Activated T-cell treated with anti-CD3 and anti-CD28 coated beads, Interleukin-2, amount 50 U/mL, for 72 hours (primary cell): ENCODE data around the gene EPHX1. TPM values are rescaled to one million over a fixed set of nuclear protein-coding genes. Genes with fewer than 3 reads are reported as not detected.
A peak's percentile ranks its signal among the peaks of the same experiment; 100 is the strongest.
"Not testable (repeated sequence)": the region's sequence is repeated elsewhere in the genome, so short reads cannot be mapped to it uniquely, and the experiment has no call there.

Source experiments
- ATAC-seq, 2 donors: fragments of 150-1000 bp; cut with Tn5 transposase; replicated peaks in 1 of 2; 2 replicates each; pipeline ENCODE4 v1.10.0; 2021; ENCODE audit warnings: moderate library complexity in 2 of 2, mild to moderate bottlenecking in 1 of 2
- DNase-seq, 2 donors: peaks; one replicate each; pipeline ENCODE4 v3.0.0; 2021 to 2022; ENCODE audit warnings: mixed read lengths in 1 of 2
- H3K27ac Mint-ChIP-seq: one replicate; pipeline ENCODE4 v1.8.0; 2022; ENCODE audit warnings: mild to moderate bottlenecking, moderate library complexity, mixed read lengths
- H3K27me3 Mint-ChIP-seq: one replicate; pipeline ENCODE4 v1.8.0; 2022; ENCODE audit warnings: low read depth, mixed read lengths
- H3K36me3 Mint-ChIP-seq, 2 donors: one replicate each; pipeline ENCODE4 v1.8.0; 2022; ENCODE audit warnings: mixed read lengths in 2 of 2, mild to moderate bottlenecking in 1 of 2; ENCODE audit not compliant: insufficient read depth in 2 of 2
- H3K4me1 Mint-ChIP-seq: one replicate; pipeline ENCODE4 v1.8.0; 2022; ENCODE audit warnings: low read depth, mixed read lengths
- H3K4me3 Mint-ChIP-seq, 2 donors: one replicate each; pipeline ENCODE4 v1.8.0; 2022; ENCODE audit warnings: mild to moderate bottlenecking in 2 of 2, mixed read lengths in 2 of 2, moderate library complexity in 2 of 2
- H3K9me3 Mint-ChIP-seq, 2 donors: one replicate each; pipeline ENCODE4 v1.8.0; 2022; ENCODE audit warnings: mixed read lengths in 2 of 2
- total RNA-seq, 2 donors: library from RNA; stranded (reverse); gene quantifications; one replicate each; pipeline ENCODE4 v1.2.3, GENCODE V29; 2022

Gene EPHX1
- total RNA-seq, 2 donors from 2014 or later = 2.6 to 3.8 TPM

GRCh38 chr1:225770561-225771248 is 39.2 kb upstream of the EPHX1 start:
- DNase-seq (no peak), ATAC-seq (no peak)
- H3K27ac Mint-ChIP-seq = no peak overlapping the region
- peaks cover 0 to 2% of the 10 kb centered on the region in 2 donors for H3K36me3 Mint-ChIP-seq
- H3K4me1 Mint-ChIP-seq = no peaks in the 10 kb centered on the region
- no peak overlapping the region for H3K4me3 Mint-ChIP-seq
- H3K27me3 Mint-ChIP-seq = no peaks in the 10 kb centered on the region
- H3K9me3 Mint-ChIP-seq = no peaks in the 10 kb centered on the region

- Mint-ChIP-seq H3K4me3 (no peak overlapping the region), H3K36me3 (peaks cover 0 to 2% of the 10 kb centered on the region in 2 donors), H3K27ac (no peak overlapping the region), H3K27me3 (no peaks in the 10 kb centered on the region), H3K9me3 (no peaks in the 10 kb centered on the region), H3K4me1 (no peaks in the 10 kb centered on the region)
- ATAC-seq (no peak), DNase-seq (no peak)
Observed at GRCh38 chr1:225771661-225772322, 38.1 kb upstream of the EPHX1 start.

GRCh38 chr1:225772323-225772768 is 37.6 kb upstream of the EPHX1 start:
- peak; percentile 39 to 51 for ATAC-seq
- H3K4me3 Mint-ChIP-seq = no peak overlapping the region
- DNase-seq = peak; percentile 24 to 47
- H3K9me3 Mint-ChIP-seq = no peaks in the 10 kb centered on the region
- H3K27ac Mint-ChIP-seq = no peak overlapping the region
- no peaks in the 10 kb centered on the region for H3K4me1 Mint-ChIP-seq
- no peaks in the 10 kb centered on the region for H3K27me3 Mint-ChIP-seq
- peaks cover 0 to 2% of the 10 kb centered on the region in 2 donors for H3K36me3 Mint-ChIP-seq

DNA sequence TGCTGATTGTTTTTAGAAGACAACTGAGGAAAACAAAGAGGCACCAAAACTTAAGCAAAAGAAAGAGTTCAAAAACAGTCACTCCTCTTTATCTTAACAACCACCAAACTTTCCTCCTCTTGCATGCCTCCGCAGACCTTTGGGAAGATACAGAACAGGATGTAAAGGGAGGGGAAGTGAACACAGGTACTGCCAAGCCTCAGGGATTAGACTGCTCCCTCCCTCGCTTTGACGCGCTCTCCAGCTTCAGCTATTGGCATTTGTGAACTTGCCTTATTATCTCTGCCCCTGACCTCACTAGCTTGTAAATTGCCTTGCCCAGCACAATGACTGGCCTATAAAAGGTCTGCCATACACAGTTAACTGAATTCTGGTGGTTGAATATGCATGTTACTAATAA is 37.1 kb upstream of the EPHX1 start:
- Mint-ChIP-seq H3K27me3 (no peaks in the 10 kb centered on the region), H3K4me1 (no peaks in the 10 kb centered on the region), H3K36me3 (peaks cover 0 to 2% of the 10 kb centered on the region in 2 donors), H3K4me3 (no peak overlapping the region), H3K9me3 (no peaks in the 10 kb centered on the region), H3K27ac (no peak overlapping the region)
- DNase-seq (no peak), ATAC-seq (no peak)

- ATAC-seq = no peak
- Mint-ChIP-seq H3K27me3 (no peaks in the 10 kb centered on the region), H3K4me1 (peaks cover 4% of the 10 kb centered on the region), H3K9me3 (no peaks in the 10 kb centered on the region), H3K27ac (no peak overlapping the region), H3K36me3 (peaks cover 2% of the 10 kb centered on the region in 2 donors), H3K4me3 (no peak overlapping the region)
- no peak for DNase-seq
Observed at GRCh38 chr1:225774281-225775147, 35.4 kb upstream of the EPHX1 start.

DNA sequence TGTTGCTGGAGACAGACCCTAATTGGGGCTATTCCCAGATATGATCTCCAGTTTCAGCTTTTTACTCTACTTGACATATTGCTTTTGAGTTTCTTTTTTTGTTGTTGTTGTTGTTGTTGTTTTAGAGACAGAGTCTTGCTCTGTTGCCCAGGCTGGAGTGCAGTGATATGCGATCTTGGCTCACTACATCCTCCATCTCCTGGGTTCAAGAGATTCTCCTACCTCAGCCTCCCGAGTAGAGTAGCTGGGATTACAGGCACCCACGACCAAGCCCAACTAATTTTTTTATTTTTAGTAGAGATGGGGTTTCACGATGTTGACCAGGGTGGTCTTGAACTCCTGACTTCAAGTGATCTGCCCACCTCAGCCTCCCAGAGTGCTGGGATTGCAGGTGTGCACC is 33.6 kb upstream of the EPHX1 start:
- Mint-ChIP-seq H3K27me3 (no peaks in the 10 kb centered on the region), H3K4me3 (no peak overlapping the region), H3K36me3 (peaks cover 6 to 12% of the 10 kb centered on the region in 2 donors), H3K9me3 (no peaks in the 10 kb centered on the region), H3K27ac (no peak overlapping the region), H3K4me1 (peaks cover 19% of the 10 kb centered on the region)
- DNase-seq = no peak
- no peak for ATAC-seq

DNA sequence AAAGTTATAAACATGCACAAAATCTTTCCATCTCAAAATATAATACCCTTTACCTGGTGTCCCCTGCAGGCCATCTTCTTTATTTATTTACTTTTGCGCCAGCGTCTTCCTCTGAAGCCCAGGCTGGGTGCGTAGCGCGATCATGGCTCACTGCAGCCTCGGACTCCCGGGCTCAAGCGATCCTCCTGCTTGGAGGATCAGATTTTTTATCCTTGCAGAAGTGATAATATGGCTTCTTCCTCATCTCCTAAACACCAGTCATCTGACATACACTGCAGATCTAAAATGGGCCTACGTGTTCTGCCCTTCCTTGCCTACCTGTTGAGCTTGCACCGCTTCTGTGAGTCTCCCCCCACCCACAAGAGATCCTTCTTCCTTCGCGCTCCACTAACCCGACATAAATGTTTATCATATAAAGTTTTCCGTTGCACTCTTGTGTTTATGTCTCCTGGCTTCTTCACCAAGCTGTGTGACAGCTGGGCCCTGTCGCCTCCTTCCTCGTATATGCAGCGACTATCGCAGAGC is 32.8 kb upstream of the EPHX1 start:
- no peak for DNase-seq
- ATAC-seq = peak; percentile 31 to 32

DNA sequence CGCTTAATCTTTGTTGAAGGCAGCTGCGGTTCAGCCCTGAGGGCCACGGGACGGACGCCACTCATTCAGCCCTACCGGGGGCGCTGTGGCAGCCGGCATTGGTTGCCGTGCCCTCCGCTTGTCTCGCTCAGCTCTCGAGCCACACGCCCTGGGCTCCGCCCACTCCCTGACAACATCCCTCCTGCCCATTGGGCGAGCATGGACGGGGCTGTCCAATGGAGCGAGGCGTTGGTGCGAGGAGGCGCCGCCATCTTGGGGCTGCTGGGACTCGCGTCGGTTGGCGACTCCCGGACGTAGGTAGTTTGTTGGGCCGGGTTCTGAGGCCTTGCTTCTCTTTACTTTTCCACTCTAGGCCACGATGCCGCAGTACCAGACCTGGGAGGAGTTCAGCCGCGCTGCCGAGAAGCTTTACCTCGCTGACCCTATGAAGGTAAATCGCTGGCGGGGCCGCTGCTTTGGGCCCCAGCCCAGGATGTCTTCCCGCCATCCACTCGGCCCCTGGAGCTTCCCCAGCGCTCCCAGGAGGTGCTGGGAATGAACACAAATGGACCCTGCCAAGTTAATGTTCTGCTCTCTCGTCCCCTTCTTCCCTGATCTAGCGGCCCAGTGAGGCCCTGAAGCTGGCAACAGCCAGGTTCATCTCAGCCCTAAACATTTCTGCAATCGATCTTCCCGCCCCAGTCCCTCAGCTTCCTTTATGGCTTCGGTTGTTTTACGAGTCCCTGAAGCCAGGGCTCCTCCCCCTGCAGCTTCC is 32.2 kb upstream of the EPHX1 start, which contains the start of gene SRP9:
Gene SRP9 (plus strand): TSS at position 244 of the 754 bp plus-strand sequence. CDS start 115 bp downstream, at position 359.
- Mint-ChIP-seq H3K27me3 (no peaks in the 10 kb centered on the region), H3K4me1 (peaks cover 34% of the 10 kb centered on the region)
- DNase-seq = peak; percentile 99 to 100

More for the DNA sequence above, 32.8 kb upstream of the EPHX1 start:
- Mint-ChIP-seq H3K9me3 (no peaks in the 10 kb centered on the region), H3K36me3 (peaks cover 6 to 12% of the 10 kb centered on the region in 2 donors), H3K27me3 (no peaks in the 10 kb centered on the region), H3K27ac (no peak overlapping the region), H3K4me3 (no peak overlapping the region), H3K4me1 (peaks cover 28% of the 10 kb centered on the region)

DNA sequence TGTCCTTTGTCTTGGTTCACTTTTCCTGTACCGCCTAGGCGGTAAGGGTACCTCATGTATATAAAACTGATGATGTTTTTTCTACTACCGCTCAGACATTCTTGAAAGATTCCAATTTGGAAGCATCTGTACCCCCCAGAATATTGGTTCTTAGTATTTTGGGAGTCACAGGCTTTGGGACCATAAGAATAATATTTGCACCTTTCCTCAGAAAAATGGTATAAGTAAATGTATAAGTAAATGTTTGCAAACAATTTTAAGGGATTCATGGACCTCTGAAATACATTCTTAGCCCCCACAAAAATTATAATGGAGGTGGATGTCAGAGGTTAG is 31.6 kb upstream of the EPHX1 start:
- DNase-seq (no peak), ATAC-seq (no peak)
- Mint-ChIP-seq H3K9me3 (no peaks in the 10 kb centered on the region), H3K4me3 (no peak overlapping the region), H3K27me3 (no peaks in the 10 kb centered on the region), H3K36me3 (peaks cover 11 to 19% of the 10 kb centered on the region in 2 donors), H3K4me1 (peaks cover 36% of the 10 kb centered on the region), H3K27ac (no peak overlapping the region)

More for the DNA sequence above, 32.2 kb upstream of the EPHX1 start, which contains the start of gene SRP9:
- H3K36me3 Mint-ChIP-seq = peaks cover 11 to 17% of the 10 kb centered on the region in 2 donors
- H3K9me3 Mint-ChIP-seq = no peaks in the 10 kb centered on the region
- H3K4me3 Mint-ChIP-seq = no peak within 1 kb of the TSS
- peak; percentile 99 for ATAC-seq
- H3K27ac Mint-ChIP-seq = no peak within 1 kb of the TSS

GRCh38 chr1:225779165-225779564 is 30.8 kb upstream of the EPHX1 start:
- not testable (repeated sequence) for H3K27ac Mint-ChIP-seq, H3K9me3 Mint-ChIP-seq, H3K4me3 Mint-ChIP-seq, DNase-seq, ATAC-seq, H3K27me3 Mint-ChIP-seq
- Mint-ChIP-seq H3K4me1 (peaks cover 43% of the 10 kb centered on the region), H3K36me3 (peaks cover 13 to 25% of the 10 kb centered on the region in 2 donors)

GRCh38 chr1:225780134-225780533 is 29.8 kb upstream of the EPHX1 start:
- H3K27me3 Mint-ChIP-seq = no peaks in the 10 kb centered on the region
- ATAC-seq (no peak), DNase-seq (no peak)
- no peak overlapping the region for H3K27ac Mint-ChIP-seq
- H3K36me3 Mint-ChIP-seq = peaks cover 11 to 29% of the 10 kb centered on the region in 2 donors
- peaks cover 43% of the 10 kb centered on the region for H3K4me1 Mint-ChIP-seq
- H3K4me3 Mint-ChIP-seq = peak overlapping the region; percentile 39 to 46
- H3K9me3 Mint-ChIP-seq = no peaks in the 10 kb centered on the region

DNA sequence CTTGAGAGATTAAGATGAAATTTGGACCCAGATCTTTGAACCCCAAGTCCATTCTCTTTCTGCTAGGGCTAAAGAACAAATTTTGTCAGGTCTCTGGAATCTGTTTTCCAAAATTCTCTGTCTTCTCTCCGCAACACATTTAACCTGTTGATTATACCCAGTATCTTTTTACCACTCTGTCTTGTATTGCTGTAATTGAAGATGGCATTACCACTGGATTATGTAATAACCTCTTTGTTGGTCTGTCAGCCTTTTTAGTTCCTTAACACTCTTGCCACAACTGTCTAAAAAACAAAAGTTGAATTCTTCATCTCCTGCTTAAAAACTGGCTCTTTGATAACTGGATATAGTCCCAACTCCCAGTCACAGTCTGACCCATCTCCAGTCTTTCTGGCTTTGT is 29.3 kb upstream of the EPHX1 start:
- no peak for DNase-seq
- ATAC-seq = no peak
- H3K4me3 Mint-ChIP-seq = peak overlapping the region; percentile 66 to 75
- no peaks in the 10 kb centered on the region for H3K27me3 Mint-ChIP-seq
- H3K4me1 Mint-ChIP-seq = peaks cover 43% of the 10 kb centered on the region
- peaks cover 13 to 34% of the 10 kb centered on the region in 2 donors for H3K36me3 Mint-ChIP-seq
- peak overlapping the region; percentile 51 for H3K27ac Mint-ChIP-seq
- no peaks in the 10 kb centered on the region for H3K9me3 Mint-ChIP-seq
